DMS79 (cell line): Measurements from ENCODE around the gene IL31RA.
"Not testable (repeated sequence)": the region's sequence is repeated elsewhere in the genome, so short reads cannot be mapped to it uniquely, and the experiment has no call there.

Experiments used
- DNase-seq: peaks from one replicate; lab custom pipeline; 2025; lab: John Stamatoyannopoulos, UW

IL31RA gene

GRCh38 chr5:55925712-55926111 lies 74.6 kb downstream of the IL31RA start:
- DNase-seq: no peak

GRCh38 chr5:55926476-55926875 lies 75.3 kb downstream of the IL31RA start:
- DNase-seq: no peak

GRCh38 chr5:55927861-55928655 lies 76.9 kb downstream of the IL31RA start:
- no peak for DNase-seq

GRCh38 chr5:55929020-55929799 lies 78.1 kb downstream of the IL31RA start:
- DNase-seq: no peak

- no peak for DNase-seq
These were observed 81.5 kb downstream of the IL31RA start for GRCh38 chr5:55932700-55933099.

- DNase-seq: peak; percentile 4
These were observed 82.4 kb downstream of the IL31RA start for GRCh38 chr5:55933377-55934114.

- DNase-seq: no peak
These were observed 83.0 kb downstream of the IL31RA start for GRCh38 chr5:55934115-55934613.

GRCh38 chr5:55934720-55935119 lies 83.6 kb downstream of the IL31RA start:
- no peak for DNase-seq

GRCh38 chr5:55935371-55935770 lies 84.2 kb downstream of the IL31RA start:
- no peak for DNase-seq

- no peak for DNase-seq
These were observed 85.0 kb downstream of the IL31RA start for GRCh38 chr5:55936100-55936693.

- not testable (repeated sequence) for DNase-seq
These were observed 86.4 kb downstream of the IL31RA start for GRCh38 chr5:55937598-55937997.

GRCh38 chr5:55941154-55941553 lies 90.0 kb downstream of the IL31RA start:
- DNase-seq: not testable (repeated sequence)

GRCh38 chr5:55959208-55959607 lies 108.1 kb downstream of the IL31RA start:
- DNase-seq: no peak

GRCh38 chr5:55960779-55961178 lies 109.6 kb downstream of the IL31RA start:
- DNase-seq: no peak

GRCh38 chr5:55965525-55965924 lies 114.4 kb downstream of the IL31RA start:
- no peak for DNase-seq

- DNase-seq: no peak
These were observed 115.1 kb downstream of the IL31RA start for GRCh38 chr5:55966284-55966683.

- DNase-seq: no peak
These were observed 118.8 kb downstream of the IL31RA start for GRCh38 chr5:55969956-55970355.
